SK-N-SH (cell line): ENCODE measurements around the gene DIS3L2. TPM values are rescaled to one million over a fixed set of nuclear protein-coding genes. Genes with fewer than 3 reads are reported as not detected.
"Not testable (repeated sequence)": the region's sequence is repeated elsewhere in the genome, so short reads cannot be mapped to it uniquely, and the experiment has no call there.

Experiments used
- CTCF ChIA-PET: fragments of 300-600, 350-600 bp; formaldehyde crosslinking; extraction: SDS; loops from one replicate; lab custom pipeline; 2021; lab: Yijun Ruan, JAX
- POLR2A ChIA-PET: fragments of 350-600 bp; sonication (Branson Sonifier 250); formaldehyde crosslinking; extraction: SDS; loops from one replicate; lab custom pipeline; 2020; ENCODE audit warnings: antibody characterized with exemption, inconsistent platforms; lab: Yijun Ruan, JAX
- DNase-seq: peaks from one replicate; pipeline ENCODE4 v3.0.0; 2012
- H2AFZ ChIP-seq: fragments of 200-600 bp; sonication (generic); 2 replicates; pipeline ENCODE4 v1.8.1; 2016; ENCODE audit warnings: antibody characterized with exemption, mild to moderate bottlenecking, low read depth
- H3F3A ChIP-seq: fragments of 200-600 bp; sonication (generic); replicated peaks from 2 replicates; pipeline ENCODE3; 2016; ENCODE audit warnings: antibody characterized with exemption, mild to moderate bottlenecking; ENCODE audit not compliant: insufficient read depth
- H3K27ac ChIP-seq, 2 experiments: fragments of 200-500 bp in 1 of 2; fragments of 200-600 bp in 1 of 2; sonication (Bioruptor generic) in 1 of 2; sonication (generic), shearing (Covaris generic) in 1 of 2; 2 replicates each; pipeline versions ENCODE4 v1.5.1 to v1.6.1; 2014 to 2016; ENCODE audit warnings: low read depth in 2 of 2, inconsistent platforms in 1 of 2, low read length in 1 of 2, mild to moderate bottlenecking in 1 of 2, mixed read lengths in 1 of 2
- H3K27me3 ChIP-seq: fragments of 200-600 bp; sonication (generic), shearing (Covaris generic); 2 replicates; pipeline ENCODE4 v1.6.1; 2016; ENCODE audit warnings: mixed run types; ENCODE audit not compliant: insufficient read depth
- H3K36me3 ChIP-seq, 2 experiments: fragments of 200-500 bp in 1 of 2; fragments of 200-600 bp in 1 of 2; sonication (Bioruptor generic) in 1 of 2; sonication (generic) in 1 of 2; replicated peaks in 1 of 2; 2 replicates each; pipeline versions ENCODE3 to v1.5.1; 2014 to 2016; ENCODE audit warnings: low read length in 1 of 2, mild to moderate bottlenecking in 1 of 2; ENCODE audit not compliant: insufficient read depth in 2 of 2, control insufficient read depth in 1 of 2
- H3K4me1 ChIP-seq, 2 experiments: fragments of 200-500 bp in 1 of 2; fragments of 200-600 bp in 1 of 2; sonication (Bioruptor generic) in 1 of 2; sonication (generic), shearing (Covaris generic) in 1 of 2; 2 replicates each; pipeline versions ENCODE4 v1.5.1 to v1.6.1; 2014 to 2016; ENCODE audit warnings: low read depth in 1 of 2, low read length in 1 of 2, mixed run types in 1 of 2; ENCODE audit not compliant: insufficient read depth in 2 of 2, control insufficient read depth in 1 of 2
- H3K4me2 ChIP-seq: fragments of 200-600 bp; sonication (generic), shearing (Covaris generic); 2 replicates; pipeline ENCODE4 v1.6.1; 2017; ENCODE audit warnings: mixed run types
- H3K4me3 ChIP-seq, 2 experiments: fragments of 200-500 bp in 1 of 2; fragments of 200-600 bp in 1 of 2; sonication (Bioruptor generic) in 1 of 2; sonication (generic), shearing (Covaris generic) in 1 of 2; 2 replicates each; pipeline versions ENCODE4 v1.5.1 to v1.8.1; 2014 to 2016; ENCODE audit warnings: low read depth in 2 of 2, inconsistent platforms in 1 of 2, low read length in 1 of 2, mild to moderate bottlenecking in 1 of 2, mixed read lengths in 1 of 2, moderate library complexity in 1 of 2
- H3K79me2 ChIP-seq: fragments of 200-600 bp; sonication (generic); 2 replicates; pipeline ENCODE4 v1.8.1; 2017; ENCODE audit warnings: mild to moderate bottlenecking; ENCODE audit not compliant: insufficient read depth
- H3K9ac ChIP-seq: fragments of 200-600 bp; sonication (generic); 2 replicates; pipeline ENCODE4 v1.6.1; 2017; ENCODE audit warnings: mixed run types
- H3K9me2 ChIP-seq: fragments of 200-600 bp; sonication (generic); 2 replicates; pipeline ENCODE4 v1.6.1; 2017; ENCODE audit warnings: mixed run types
- H3K9me3 ChIP-seq: fragments of 200-600 bp; sonication (generic); 2 replicates; pipeline ENCODE4 v1.6.1; 2017; ENCODE audit warnings: mixed run types, mild to moderate bottlenecking, moderate library complexity
- H4K20me1 ChIP-seq: fragments of 200-600 bp; sonication (generic); 2 replicates; pipeline ENCODE4 v1.6.1; 2017; ENCODE audit warnings: mild to moderate bottlenecking, mixed run types; ENCODE audit not compliant: insufficient read depth
- CHD2 ChIP-seq: fragments of 150-350 bp; IDR thresholded peaks from 2 replicates; pipeline ENCODE4 v1.6.1; 2018; ENCODE audit warnings: low read length; ENCODE audit not compliant: partially characterized antibody
- ELF1 ChIP-seq: IDR thresholded peaks from 2 replicates; pipeline ENCODE4 v1.4.0; 2012
- SMC3 ChIP-seq: IDR thresholded peaks from 2 replicates; pipeline ENCODE4 v1.6.1; 2012; ENCODE audit warnings: low read depth, low read length, improper control_type of control experiment
- WGBS: methylation state at CpG from one replicate; pipeline ENCODE4 v1.1.6; 2017; ENCODE audit warnings: low lambda C conversion rate; 5-methylcytosine and 5-hydroxymethylcytosine counted together
- polyA plus RNA-seq, 3 experiments: library from polyadenylated mRNA; depleted of rRNA; stranded (reverse); fragments of >200 nt; gene quantifications; 2 replicates each; pipeline ENCODE4 v1.2.3, GENCODE V29; 2012
- TF ChIP-seq, protein P1 (sequence below): fragments of 200-600 bp; sonication (generic); IDR thresholded peaks from 2 replicates; pipeline ENCODE4 v1.6.1; 2017; ENCODE audit warnings: antibody characterized with exemption, mild to moderate bottlenecking, moderate library complexity

The DIS3L2 gene
- polyA plus RNA-seq, 1 of the 3 experiments (the other 2 are of a cell fraction): 17.9 TPM

DNA sequence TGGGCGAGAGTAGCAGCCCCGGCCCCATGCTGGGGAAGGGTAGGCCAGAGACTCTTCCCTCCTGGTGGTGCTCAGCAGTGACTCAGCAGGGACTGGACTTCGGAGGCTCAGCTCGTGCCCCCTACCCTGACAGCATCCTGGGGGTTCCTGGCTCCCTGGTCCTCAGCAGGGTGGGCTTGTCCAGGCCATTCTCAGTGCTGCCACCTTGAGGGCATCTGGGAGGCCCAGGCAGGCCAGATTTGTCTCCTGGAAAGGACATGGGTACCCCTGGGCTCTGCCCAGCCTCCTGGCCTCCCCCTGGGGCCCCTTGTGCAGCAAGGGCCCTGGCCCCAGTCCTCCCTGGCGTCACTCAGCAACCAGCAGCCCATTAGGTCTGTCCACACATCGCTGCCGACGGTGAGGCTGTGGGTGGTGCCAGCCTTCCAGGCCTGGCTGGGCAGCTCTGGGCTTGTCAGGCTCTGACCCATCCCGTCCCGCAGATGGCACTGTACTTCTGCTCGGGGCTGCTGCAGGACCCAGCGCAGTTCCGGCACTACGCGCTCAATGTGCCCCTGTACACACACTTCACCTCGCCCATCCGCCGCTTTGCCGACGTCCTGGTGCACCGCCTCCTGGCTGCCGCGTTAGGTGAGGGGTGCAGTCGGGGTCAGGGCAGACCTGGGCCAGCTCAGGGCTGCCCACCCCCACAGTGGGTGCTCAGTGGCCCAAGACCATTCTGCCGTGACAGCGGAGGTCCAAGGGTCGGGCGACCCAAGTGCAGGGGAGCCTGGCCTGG, 372.0 kb downstream of the DIS3L2 start:
- no peaks in the 10 kb centered on the region for H3F3A ChIP-seq
- H3K27me3 ChIP-seq: no peaks in the 10 kb centered on the region
- CTCF ChIA-PET: interaction anchor here (0.6 to 5.1 kb wide), 6 partner anchors 103 to 441 kb away, joined by 3 to 29 read pairs (median 3); partner anchors contain the start of gene NPPC
- no peak overlapping the region for H3K9ac ChIP-seq
- 93% methylated on average over 24 of the region's 28 CpGs for WGBS
- H3K9me3 ChIP-seq: no peaks in the 10 kb centered on the region
- POLR2A ChIA-PET: no interaction called here
- H3K36me3 ChIP-seq: no peaks in the 10 kb centered on the region
- peak; percentile 69 for DNase-seq
- TF ChIP-seq CHD2 (no peak), ELF1 (no peak), SMC3 (peak; percentile 15; the same call in 1 of the 2 replicates)
- TF ChIP-seq, protein P1, sequence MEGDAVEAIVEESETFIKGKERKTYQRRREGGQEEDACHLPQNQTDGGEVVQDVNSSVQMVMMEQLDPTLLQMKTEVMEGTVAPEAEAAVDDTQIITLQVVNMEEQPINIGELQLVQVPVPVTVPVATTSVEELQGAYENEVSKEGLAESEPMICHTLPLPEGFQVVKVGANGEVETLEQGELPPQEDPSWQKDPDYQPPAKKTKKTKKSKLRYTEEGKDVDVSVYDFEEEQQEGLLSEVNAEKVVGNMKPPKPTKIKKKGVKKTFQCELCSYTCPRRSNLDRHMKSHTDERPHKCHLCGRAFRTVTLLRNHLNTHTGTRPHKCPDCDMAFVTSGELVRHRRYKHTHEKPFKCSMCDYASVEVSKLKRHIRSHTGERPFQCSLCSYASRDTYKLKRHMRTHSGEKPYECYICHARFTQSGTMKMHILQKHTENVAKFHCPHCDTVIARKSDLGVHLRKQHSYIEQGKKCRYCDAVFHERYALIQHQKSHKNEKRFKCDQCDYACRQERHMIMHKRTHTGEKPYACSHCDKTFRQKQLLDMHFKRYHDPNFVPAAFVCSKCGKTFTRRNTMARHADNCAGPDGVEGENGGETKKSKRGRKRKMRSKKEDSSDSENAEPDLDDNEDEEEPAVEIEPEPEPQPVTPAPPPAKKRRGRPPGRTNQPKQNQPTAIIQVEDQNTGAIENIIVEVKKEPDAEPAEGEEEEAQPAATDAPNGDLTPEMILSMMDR: peak; percentile 58
- no peaks in the 10 kb centered on the region for H4K20me1 ChIP-seq
- no peak overlapping the region for H3K4me2 ChIP-seq
- no peaks in the 10 kb centered on the region for H3K9me2 ChIP-seq
- H3K79me2 ChIP-seq: no peaks in the 10 kb centered on the region
- no peak overlapping the region; a peak in 1 of 4 replicates for H3K4me3 ChIP-seq
- H3K27ac ChIP-seq: no peak overlapping the region; a peak in 1 of 4 replicates
- no peaks in the 10 kb centered on the region; a peak in 1 of 4 replicates for H3K4me1 ChIP-seq
- H2AFZ ChIP-seq: no peak overlapping the region

DNA sequence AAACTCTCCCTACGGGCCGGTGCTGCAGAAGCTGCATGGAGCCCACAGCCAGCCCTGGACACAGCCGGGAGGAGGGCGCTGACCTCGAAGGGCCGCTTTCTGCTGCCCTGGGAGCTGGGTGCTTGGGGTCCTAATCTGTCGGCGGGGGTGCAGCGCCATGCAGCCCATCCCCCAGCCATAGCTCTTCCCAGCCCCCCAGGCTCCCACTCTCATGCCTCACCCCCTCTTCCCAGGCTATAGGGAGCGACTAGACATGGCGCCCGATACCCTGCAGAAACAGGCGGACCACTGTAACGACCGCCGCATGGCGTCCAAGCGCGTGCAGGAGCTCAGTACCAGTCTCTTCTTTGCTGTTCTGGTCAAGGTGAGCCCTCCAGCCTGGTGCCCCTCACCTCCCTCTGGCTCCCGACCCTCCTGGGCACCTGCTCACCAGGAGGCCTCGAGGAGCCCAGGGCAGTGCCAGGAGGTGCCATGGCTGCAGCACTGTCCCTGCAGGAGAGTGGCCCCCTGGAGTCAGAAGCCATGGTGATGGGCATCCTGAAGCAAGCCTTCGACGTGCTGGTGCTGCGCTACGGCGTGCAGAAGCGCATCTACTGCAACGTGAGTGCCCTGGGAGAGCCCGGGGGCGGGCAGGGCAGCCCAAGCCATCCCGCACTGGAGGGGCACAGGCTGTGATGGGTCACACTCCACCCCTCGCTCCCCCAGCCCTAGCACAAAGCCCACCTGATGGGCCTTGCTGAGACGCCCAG, 372.8 kb downstream of the DIS3L2 start:
- DNase-seq, H3K4me1 ChIP-seq, H3K9me3 ChIP-seq, H3K4me3 ChIP-seq, H3K9ac ChIP-seq, H4K20me1 ChIP-seq, H3K36me3 ChIP-seq, H3K79me2 ChIP-seq, POLR2A ChIA-PET, H3K9me2 ChIP-seq, H2AFZ ChIP-seq, H3F3A ChIP-seq, H3K4me2 ChIP-seq, H3K27me3 ChIP-seq, H3K27ac ChIP-seq: not testable (repeated sequence)
- CTCF ChIA-PET: interaction anchor here (0.6 to 5.1 kb wide), 6 partner anchors 9 to 442 kb away, joined by 3 to 29 read pairs (median 4); partner anchors contain the start of gene NPPC
- 89% methylated on average over 20 of the region's 33 CpGs for WGBS

DNA sequence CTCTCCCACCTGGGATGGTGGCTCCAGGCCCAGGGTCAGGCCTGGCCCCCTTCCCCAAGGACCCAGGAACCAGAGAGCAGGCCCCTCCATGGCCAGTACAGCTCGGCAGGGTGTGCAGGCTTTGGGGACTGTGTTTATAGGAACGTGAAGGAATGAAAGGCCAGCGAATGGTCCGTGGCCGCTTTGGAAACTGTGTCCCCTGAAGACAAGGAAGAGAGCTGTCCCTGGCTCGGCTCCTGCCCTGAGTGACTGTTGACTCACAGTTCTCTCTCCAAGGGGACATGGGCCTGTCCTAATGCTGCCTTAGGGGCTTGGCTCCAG, 373.3 kb downstream of the DIS3L2 start:
- H3K4me3 ChIP-seq, H3F3A ChIP-seq, H3K4me2 ChIP-seq, H3K36me3 ChIP-seq, H3K27me3 ChIP-seq, H3K9me2 ChIP-seq, H2AFZ ChIP-seq, H3K9ac ChIP-seq, POLR2A ChIA-PET, H3K27ac ChIP-seq, H3K4me1 ChIP-seq, H4K20me1 ChIP-seq, H3K79me2 ChIP-seq, DNase-seq, H3K9me3 ChIP-seq: not testable (repeated sequence)
- WGBS: no CpG with 5 or more reads among the region's 6 CpGs
- CTCF ChIA-PET: interaction anchor here (0.8 to 5.1 kb wide), 5 partner anchors 9 to 431 kb away, joined by 3 to 29 read pairs (median 6); partner anchors contain the start of gene NPPC
